Right hindlimb (tissue), 1 donor: ENCODE results near the gene SMYD3.
"Not testable (repeated sequence)": the region's sequence is repeated elsewhere in the genome, so short reads cannot be mapped to it uniquely, and the experiment has no call there.

Source experiments
- DNase-seq: peaks from one replicate; pipeline ENCODE4 v3.0.0-alpha.2; 2018

SMYD3 gene

DNA sequence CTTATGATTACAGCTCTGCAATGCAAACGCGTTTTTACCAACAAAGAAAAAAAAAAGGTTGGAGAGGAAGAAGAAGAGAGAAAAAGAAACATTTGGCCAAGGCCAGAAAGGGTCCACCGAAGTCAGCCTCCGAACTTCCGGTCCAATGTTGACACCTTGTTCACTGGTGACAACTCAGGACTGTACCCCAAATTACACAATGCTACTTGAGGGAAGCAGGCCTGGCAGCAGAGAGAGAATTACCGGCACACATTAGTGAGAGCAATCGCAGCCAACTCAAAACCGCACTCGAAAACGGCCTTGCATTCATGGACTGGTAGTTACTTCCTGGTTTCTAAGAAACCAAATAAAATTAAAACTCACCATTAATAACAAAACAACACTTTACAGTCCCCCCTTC is 699.8 kb downstream of the SMYD3 start:
- no peak for DNase-seq

DNA sequence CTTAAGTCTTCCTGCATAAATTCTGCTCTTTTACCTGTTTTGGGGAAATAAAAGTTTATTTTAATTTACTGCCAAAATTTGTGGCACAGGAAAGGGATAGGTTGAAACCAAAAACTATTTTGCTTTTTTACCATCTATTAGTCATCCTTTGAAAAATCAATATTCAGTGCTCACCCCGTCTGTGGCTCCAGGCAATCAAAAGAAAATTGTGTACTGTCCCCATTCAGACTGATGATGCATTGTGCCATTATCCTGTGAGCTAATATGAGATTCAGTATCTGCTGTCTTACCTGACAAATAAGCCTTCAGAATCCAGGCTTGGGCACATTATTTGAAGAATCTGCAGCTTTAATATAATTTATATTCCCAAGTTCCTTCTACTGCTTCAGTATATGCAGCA is 701.5 kb downstream of the SMYD3 start:
- DNase-seq: no peak

DNA sequence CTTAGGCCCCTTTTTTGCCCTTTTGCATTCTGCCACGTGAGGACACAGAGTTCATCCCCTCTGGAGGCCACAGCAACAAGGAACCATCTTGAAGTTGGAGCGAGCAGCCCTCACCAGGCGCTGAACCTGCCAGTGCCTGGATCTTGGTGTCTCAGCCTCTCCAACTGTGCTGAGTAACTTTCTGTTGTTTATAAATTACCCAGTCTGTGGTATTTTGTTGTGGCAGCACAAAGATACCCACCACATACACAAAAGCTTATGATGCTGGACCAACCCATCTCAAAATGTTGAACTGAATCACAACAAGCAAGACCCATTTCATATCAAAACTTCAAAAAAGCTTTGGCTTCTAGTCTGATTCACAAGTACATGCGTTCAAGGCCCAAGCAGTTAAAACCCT is 702.4 kb downstream of the SMYD3 start:
- DNase-seq: no peak

DNA sequence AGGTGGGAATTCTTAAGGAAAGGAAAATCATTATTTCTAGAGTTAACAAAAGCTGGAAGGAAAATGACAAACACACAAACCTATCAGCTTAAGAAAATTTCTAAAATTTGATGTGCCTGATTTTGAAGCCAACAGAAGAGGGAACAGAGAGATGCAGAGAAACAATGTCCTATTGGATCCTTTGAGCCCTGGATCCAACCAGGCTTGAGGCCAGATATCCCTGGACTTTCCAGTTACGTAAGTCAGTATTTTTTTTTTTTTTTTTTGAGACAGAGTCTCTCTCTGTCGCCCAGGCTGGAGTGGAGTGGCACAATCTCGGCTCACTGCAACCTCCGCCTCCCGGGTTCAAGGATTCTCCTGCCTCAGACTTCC is 703.4 kb downstream of the SMYD3 start:
- DNase-seq: no peak

DNA sequence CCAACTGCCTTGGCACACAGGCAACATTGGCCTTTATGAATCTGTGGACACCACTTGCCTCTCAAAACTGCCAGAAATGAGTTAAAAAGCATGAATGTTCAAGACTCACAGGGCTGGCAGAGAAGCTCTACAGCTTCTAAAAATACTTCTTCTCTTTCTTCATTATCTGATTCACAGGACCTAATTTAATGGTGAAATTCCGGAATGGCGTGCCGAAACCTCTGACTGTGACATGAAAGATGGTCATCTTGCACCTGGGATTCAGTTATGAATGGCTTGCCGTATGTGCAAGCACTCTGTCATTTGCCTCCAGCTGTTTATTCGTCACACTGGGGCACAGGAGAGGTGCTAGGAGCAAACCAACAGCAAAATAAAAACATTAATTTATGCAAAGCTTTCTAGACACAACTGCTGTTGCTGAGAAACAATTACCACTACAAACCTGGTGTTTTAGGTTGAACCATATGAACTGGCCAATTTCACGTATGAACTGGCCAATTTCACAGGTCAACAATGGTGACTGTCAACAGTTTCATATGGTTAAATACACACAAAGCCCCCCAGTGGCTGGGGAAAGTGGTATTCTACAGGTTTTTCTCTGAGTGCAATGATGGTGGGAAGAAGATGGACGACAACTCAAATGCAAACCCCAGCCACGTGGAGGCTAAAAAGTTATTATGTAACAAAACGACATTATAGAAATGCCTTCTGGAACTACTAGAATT is 704.0 kb downstream of the SMYD3 start:
- DNase-seq: no peak

DNA sequence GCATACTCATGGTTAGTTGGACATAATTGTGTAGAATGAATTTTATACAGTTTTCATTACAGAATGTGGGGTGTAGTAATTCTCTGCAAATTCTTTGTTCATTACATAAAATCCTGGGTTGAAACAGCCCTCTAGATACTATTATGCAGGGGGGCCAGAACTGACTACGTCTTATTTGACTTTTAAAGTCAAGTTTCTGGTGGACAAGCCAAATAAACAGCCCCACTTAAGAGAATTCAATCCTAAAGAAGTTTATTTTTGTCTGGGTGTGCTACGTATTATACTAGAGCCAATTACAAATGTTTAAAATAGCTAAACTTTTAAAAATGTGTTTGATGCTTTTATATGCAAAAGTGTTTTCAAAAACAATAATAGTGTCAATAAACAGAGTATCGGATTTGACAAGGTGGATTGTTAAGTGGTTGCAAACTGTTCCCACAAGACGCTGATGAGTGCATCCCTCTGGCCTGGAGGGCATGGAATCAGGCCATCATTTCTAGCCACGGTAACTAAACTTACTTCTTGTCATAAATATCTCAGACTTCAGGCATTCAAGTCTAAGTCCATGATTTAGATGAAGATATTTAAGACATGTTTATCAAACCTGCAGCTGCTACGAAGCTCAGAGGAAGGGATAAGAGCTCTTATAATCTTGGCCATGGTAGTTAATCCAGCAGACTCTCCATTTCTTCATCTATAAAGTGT is 706.0 kb downstream of the SMYD3 start:
- DNase-seq: no peak

DNA sequence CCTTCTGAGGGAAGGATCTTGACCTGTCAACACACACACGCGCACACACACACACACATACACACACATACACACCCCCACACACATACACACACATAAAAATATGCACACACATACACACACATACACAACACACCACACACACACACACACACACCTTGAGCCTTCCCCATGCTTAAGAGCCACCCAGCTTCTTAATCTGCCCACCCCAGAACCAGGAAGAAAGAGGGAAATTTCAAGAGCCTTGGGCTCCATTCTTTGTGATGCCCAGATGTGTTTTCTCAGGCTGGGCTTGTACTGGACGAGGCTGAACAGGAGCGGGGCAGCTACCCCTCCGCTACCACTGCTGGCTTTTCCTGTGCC is 708.7 kb downstream of the SMYD3 start:
- DNase-seq: no peak

DNA sequence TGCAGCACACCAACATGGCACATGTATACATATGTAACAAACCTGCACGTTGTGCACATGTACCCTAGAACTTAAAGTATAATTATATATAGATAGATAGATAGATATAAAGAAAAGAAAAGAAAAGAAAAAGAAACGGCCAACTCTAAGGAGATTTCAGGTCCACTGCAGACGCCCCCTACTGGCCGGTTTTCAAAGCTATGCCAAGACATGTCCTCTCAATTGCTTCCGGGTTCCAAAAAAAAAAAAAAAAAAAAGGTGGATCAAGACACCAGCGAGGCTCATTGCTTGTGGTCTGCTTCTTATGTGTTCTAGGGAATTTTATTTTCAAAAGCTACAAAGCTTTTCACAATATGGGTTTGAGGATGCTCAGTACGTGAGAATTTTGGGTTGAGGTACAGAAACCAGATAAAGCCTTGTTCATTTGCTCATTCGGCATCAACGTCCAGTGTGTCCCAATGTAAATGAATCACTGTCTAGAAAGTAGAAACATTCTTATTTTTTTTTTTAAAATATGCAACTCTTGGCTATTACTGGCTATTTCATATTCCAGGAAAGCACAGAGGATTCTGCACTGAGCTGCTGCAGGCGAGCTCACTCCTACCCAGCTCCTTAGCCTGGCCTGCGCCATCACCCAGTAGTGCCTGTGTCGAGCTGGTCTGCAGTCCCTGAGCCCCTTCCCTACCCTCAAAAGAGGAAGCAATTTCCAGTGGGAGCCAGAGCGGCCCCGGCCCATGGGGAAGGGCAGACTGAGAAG is 709.3 kb downstream of the SMYD3 start:
- no peak for DNase-seq

DNA sequence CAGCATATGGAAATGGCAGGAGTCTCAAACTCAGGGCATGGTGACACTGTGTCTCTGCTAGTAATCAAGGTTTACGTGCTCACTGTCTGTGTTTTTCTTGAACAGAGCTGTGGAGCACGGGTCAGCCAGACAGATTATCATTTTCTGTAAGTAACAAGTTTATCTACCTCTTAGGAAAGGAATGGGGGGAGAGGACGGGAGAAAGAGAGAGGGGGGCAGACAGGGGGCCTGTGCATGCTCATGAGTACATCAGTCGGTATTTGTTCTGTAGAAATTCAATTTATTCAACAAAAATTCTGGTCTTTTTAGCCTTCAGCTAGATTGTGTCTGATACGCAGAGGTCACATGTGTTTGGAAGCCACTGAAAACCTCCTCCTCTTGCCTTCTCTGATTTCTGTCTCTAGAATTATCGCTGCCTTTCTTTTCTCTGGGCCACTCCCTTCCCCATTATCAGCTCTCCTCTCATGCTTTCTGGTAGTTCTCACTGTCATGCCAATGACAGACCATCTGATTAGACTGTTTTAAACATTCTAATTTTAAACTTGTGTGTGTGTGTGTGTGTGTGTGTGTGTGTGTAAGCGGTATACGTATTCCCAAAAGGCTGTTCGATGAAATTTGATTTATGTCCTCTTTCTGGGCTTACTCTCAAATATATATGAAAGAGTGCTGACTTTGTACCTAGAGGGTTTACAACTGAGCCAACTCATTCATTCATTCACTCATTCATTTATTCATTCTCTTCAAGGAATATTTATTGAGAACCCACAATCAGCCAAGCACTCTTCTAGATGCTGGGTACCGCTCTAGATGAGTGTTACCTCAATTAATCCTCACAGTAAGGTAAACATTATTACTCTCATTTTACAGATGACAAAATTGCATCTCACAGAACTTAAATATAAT is 715.4 kb downstream of the SMYD3 start:
- no peak for DNase-seq

DNA sequence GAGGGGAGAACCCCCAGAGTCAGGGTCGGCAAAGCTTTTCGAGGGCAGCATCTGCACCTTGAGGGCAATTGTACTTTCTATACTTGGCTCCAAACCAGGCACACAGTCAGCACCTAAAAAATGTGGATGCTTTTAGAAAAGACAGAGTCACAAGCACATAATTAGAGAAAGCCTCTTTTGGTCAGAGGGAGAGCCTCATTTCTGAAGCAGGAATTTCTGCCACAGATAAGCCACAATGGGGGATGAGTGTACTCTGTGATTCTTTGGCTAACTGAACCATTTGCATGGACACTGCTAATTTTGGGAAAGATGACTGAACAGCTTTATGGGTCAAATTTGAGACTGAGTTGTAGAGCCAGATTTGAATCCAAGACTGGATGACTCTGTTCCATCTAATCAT is 716.6 kb downstream of the SMYD3 start:
- DNase-seq: no peak

DNA sequence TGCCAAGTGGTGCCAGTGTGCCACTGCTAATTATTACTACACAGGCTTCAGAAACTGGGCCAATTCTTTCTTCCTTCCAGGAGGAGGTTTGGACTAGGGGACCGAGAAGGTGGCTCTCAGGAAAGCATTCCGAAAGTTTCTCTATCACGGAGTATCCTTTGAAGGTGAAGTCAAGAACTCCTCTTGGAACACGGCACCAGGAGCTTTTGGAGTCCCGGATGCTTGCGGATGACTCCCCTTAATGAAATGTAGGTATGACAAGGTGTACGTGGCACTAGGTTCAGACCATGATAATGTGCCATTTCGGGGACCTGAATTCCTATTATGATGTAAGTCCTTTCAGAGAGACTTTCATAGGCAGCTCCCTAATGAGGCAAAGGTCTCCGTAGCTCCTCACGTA is 718.2 kb downstream of the SMYD3 start:
- no peak for DNase-seq

DNA sequence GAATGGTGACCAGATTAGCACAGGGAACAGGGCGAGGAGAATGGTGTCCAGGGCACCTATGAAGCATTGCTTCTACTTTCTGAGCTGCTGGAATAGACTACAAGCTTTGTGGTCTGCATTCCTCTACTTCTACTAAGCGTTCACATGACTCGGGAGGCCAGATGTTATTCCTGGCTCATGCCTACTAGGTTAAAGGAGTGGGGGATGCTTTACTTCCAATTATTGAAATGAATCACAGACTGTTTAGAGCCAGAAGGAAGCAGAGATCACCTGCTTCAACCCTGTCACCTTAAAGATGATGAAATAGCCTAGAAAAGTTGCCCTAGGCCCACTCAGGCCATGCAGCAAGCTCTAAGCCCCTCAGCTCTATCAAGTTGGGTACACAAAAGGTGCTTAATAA is 718.8 kb downstream of the SMYD3 start:
- DNase-seq: peak; percentile 43

DNA sequence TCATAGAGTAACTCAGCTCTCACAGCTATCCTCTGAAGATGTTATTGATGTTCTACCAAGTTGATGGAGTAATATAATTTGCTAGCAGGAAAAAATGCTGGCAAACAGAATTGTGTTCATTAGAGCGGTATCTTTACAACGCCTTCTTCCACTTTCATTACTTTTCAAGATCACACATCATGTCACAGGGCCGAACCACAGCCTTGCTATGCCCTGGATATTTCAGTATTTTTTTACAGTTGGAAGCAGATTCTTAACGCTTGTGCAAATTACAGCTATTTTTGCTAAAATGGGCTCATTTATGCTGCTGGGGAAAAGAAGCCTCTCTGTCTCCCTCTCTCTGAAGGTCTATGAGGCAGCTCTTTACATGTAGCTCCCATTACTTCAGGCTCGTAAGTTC is 720.1 kb downstream of the SMYD3 start:
- DNase-seq: no peak

DNA sequence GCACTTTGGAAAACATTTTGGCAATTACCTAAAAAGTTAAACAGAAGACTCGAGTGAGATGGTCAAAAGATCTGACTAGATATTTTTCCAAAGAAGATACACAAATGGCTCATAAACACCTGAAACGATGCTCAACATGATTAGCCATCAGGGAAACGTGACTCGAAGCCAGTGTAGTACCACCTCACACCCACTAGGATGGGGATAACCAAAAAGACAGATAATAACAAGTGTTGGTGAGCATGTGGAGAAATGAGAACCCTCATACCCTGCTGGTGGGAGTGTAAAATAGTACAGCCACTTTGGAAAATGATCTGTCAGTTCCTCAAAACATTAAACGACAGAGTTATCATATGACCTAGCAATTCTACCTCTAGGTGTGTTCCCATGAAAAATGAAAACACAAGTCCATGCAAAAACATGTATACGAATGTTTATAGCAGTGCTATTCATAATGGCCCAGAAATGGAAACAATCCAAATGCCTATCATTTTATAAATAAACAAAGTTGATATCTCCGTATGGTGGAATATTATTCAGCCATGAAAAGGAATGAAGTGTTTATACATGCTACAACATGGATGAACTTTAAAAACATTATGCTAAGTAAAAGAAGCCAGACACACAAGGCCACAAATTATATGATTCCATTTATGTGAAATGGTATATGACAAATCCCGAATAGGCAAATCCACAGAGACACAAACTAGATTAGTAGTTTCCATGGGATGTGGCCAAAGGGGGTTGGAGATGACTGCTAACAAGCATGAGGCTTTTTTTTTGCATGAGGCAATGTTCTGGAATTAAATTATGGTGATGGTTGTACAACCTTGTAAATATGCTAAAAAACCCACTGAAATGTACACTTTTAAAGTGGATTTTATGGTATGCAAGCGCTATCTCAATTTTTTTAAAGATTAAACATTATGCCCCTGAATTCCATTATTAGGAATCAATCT is 727.0 kb downstream of the SMYD3 start:
- no peak for DNase-seq

DNA sequence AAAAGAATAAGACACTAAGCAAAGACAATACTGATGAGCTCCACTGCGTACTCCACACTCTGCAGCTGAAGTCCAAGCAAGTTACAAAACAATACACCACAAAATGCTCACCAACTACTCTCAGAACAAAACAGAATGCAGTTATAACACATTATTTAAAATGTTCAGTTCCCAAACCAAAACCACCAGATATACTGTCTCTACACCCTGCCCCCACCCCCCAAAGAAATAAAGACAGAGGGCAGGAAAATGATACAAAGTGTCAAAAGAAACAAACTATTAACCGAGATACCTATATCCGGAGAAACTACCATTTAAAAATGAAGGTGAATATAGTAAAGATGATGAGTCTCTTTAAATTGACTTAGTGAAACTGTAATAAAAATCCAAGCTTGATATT is 729.3 kb downstream of the SMYD3 start:
- no peak for DNase-seq

DNA sequence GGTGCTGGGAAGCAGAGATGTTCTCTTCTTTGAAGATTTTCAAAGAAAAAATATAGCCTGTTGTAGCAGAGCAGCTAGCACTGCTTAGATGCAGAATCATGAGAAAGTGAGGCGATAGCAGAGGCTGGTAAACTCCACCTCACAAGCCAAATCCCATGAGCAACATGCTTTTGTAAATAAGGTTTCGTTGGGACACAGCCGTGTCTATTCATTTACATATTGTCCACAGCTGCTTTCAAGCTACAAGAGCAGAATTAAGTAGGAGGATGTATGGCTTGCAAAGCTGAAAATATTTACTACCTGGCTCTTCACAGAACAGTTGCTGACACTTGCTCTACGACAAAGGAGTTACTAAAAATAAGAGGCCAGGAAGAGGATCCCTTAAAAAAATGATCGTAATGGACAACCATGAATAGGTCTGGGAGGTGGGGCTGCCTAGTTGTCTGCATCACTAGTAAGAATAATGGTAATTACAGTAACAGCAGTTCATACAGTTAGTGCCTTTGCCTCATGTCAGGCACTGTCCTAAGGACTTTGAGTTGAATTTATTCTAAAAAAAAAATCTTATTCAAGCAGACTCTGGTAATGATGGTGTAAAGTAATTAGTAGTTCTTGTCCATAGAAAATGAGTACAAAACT is 730.3 kb downstream of the SMYD3 start:
- no peak for DNase-seq

DNA sequence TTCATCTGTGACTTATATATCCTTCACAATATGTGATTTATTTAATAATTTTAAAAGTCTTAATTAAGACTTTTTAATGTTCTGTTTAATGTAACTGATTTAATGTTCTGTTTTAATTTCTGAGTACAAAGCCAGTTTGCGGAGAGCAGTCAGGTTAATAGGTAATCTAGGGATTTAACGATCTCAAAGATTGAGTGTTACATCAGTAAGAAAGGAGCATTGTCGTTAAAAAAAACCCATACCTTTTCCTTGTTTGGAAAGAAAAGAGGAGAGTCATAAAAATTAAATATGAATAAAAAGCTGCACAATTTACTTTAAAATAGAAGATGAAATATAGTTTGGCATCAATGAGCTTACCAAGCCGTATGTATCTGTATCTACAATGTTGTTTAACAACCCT is 730.9 kb downstream of the SMYD3 start:
- DNase-seq: no peak

DNA sequence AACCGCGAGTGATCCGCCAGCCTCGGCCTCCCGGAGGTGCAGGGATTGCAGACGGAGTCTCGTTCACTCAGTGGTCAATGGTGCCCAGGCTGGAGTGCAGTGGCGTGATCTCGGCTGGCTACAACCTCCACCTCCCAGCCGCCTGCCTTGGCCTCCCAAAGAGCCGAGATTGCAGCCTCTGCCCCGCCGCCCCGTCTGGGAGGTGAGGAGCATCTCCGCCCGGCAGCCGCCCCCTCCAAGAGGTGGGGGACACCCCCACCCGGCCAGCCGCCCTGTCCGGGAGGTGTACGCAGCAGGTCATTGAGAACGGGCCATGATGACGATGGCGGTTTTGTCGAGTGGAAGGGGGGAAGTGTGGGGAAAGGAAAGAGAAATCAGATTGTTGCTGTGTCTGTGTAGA is 732.1 kb downstream of the SMYD3 start:
- DNase-seq: not testable (repeated sequence)

DNA sequence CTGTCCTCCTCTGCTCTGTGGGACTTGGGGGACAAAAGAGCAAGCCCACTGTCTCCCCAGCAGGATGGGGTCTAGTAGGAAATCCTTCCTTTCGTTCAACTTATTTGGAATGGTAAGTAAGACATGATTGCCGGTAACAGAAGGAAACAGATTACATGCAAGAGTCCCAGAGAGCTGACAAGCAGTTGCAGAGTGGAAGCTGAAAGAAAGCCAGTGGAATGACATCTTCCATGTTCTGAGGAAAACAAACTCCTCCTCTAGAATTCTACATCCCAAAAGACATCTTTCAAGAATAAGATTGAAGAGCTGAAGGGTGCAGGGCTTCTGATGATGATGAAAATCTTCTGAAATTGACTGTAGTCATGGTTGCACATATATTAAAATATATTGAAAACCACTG is 732.9 kb downstream of the SMYD3 start:
- no peak for DNase-seq

DNA sequence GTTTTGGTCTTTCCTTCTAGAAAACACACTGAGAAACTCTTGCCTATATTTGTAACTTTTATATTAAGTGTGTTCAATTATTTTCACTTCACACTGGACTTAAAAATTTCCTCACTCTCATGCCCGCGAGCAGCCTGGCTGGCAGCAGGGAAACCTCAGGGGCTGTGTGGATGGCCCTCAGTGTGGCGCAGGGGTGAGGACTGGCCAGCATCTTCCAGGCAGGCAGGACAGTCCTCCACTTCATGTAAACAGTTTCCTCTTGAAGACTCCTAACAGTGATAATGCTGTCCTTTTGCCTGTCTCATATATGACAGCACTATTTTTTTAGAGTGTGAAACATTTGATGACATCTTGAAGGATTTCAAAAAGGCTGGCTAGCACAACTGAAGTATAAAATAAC is 733.7 kb downstream of the SMYD3 start:
- DNase-seq: no peak

DNA sequence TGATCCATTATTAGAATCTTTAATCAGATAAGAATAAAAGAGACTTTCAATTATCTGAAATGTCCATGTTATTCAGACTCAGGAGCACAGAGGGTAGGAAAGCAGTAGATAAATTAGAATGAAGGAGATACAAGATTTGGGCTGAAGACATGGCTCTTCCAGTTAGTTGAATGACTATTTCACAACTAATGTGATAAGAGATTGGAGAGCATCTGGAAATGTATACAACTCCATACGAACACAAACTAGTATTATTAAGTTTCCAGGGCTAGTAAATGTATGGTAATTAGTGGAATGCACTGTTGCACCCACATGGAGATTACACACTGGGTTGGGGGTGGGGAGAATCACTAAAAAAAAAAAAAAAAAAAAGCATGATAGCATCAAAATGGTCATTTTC is 734.3 kb downstream of the SMYD3 start:
- DNase-seq: no peak
